Muscle layer of colon (tissue), 2 donors: ENCODE data around the gene PDK1.

Experiments
- H3K27ac ChIP-seq: one replicate; pipeline ENCODE4 v1.7.0; 2013; ENCODE audit warnings: low read depth, mild to moderate bottlenecking, low read length, moderate library complexity
- H3K27me3 ChIP-seq, 2 donors: one replicate each; pipeline ENCODE4 v1.7.0; 2013; ENCODE audit warnings: low read length in 2 of 2, mild to moderate bottlenecking in 2 of 2; ENCODE audit not compliant: insufficient read depth in 2 of 2, control insufficient read depth in 1 of 2
- H3K36me3 ChIP-seq: one replicate; pipeline ENCODE4 v1.7.0; 2013; ENCODE audit warnings: mild to moderate bottlenecking, low read length; ENCODE audit not compliant: insufficient read depth
- H3K4me1 ChIP-seq: one replicate; pipeline ENCODE4 v1.7.0; 2013; ENCODE audit warnings: mild to moderate bottlenecking, low read length; ENCODE audit not compliant: insufficient read depth
- H3K4me3 ChIP-seq, 2 donors: one replicate each; pipeline ENCODE4 v1.7.0; 2013; ENCODE audit warnings: low read length in 2 of 2, low read depth in 1 of 2, mild to moderate bottlenecking in 1 of 2, moderate library complexity in 1 of 2
- H3K9ac ChIP-seq: one replicate; pipeline ENCODE4 v1.7.0; 2013; ENCODE audit warnings: low read length
- H3K9me3 ChIP-seq: one replicate; pipeline ENCODE4 v1.7.0; 2013; ENCODE audit warnings: mild to moderate bottlenecking, low read length
- donor health status: abdominal sarcoma.
- donor health status: Adenocarcinoma of cecum.

PDK1 gene

DNA sequence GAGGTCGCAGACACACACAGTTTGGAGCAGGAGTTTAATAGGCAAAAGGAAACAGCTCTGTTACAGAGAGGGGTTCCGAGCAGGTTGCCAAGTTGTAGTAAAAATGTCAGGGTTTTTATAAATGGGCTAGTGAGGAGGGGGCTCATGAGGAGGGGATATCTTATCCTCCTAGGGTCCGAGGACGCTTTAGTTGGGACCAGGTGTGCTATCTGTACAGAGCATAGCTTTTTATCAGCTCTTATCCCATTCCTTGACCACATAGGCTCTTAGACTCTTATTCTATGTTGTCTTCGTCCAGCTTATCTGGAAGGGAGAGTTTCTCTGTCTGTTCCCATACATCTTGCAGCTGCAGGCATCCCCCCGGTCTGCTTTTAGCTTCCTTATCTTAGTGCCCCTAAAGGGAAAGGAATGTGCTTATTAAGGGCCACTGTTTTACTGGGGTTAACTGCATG lies 44.7 kb downstream of the PDK1 start:
- H3K27me3 ChIP-seq = no peaks in the 10 kb centered on the region

DNA sequence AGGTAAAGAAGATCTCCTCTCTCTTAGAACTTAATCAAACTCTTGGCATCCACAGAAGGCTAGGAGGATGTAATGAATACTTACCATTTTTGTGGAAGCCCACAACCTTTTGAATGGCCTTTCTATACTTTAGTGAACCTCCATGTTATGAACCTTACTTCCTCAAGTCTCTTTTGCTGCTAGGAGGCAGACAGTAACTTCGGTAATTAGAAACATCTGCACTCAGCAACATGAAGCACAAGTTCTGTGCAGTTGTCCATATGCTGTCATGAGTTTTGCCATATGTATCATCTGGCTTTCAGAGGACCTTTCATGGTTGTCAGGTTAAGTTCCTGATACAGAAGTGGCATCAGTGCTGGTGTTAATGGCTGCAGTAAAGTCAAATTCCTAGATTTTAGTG lies 50.4 kb downstream of the PDK1 start:
- H3K9me3 ChIP-seq = no peaks in the 10 kb centered on the region
- no peaks in the 10 kb centered on the region for H3K36me3 ChIP-seq
- H3K27ac ChIP-seq = no peak overlapping the region
- H3K9ac ChIP-seq = no peak overlapping the region
- no peaks in the 10 kb centered on the region for H3K4me1 ChIP-seq
- no peaks in the 10 kb centered on the region for H3K27me3 ChIP-seq
- H3K4me3 ChIP-seq = no peak overlapping the region

More for the DNA sequence above, 44.7 kb downstream of the PDK1 start:
- H3K27ac ChIP-seq = no peak overlapping the region
- peaks cover 19% of the 10 kb centered on the region for H3K36me3 ChIP-seq
- no peaks in the 10 kb centered on the region for H3K4me1 ChIP-seq
- H3K9ac ChIP-seq = no peak overlapping the region
- H3K4me3 ChIP-seq = no peak overlapping the region
- no peaks in the 10 kb centered on the region for H3K9me3 ChIP-seq

DNA sequence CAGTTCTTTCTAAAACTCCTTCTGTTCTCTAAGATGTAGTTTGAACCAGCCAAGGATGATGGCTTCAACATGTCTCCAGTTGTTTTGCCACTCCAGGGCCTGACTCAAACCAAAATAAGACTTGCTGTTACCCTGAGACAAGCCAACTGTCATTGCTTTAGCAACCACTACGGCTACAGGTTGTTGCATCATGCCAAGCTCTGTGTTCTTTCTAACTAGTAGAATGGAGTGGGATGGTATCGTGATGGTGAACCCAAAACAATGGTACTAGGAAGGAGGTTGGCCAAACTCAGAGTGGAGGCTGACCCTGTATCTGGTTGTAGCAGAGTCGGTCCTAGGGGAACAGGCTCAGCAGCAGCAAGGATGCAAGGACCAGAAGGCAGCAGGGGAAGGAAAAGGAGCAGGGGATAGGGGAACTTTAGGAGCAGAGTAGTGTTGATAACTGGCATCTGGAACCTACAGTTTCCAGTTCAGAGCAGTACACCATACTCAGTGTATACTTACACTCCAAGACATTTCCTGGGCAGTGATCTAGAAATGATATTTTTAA lies 51.6 kb downstream of the PDK1 start:
- no peaks in the 10 kb centered on the region for H3K36me3 ChIP-seq
- H3K27ac ChIP-seq = no peak overlapping the region
- no peaks in the 10 kb centered on the region for H3K4me1 ChIP-seq

DNA sequence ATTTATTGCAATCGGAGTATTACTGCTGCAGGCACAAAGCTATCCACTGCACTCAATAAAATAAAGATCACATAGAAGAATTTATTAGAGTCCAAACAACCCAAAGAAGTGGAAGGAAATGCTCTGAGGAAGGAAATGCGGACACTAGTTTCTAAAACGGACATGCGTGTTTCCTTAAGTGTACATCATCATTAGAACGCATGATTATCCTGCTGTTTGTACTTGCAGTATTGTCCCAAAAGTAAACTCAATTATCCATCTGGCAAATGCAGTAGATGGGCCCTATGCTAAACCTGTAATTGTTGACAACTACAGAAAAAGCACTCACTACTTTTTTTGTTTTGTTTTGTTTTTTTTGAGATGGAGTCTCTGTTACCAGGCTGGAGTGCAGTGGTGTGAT lies 53.6 kb downstream of the PDK1 start:
- H3K4me3 ChIP-seq = no peak overlapping the region
- no peak overlapping the region for H3K9ac ChIP-seq
- H3K9me3 ChIP-seq = no peaks in the 10 kb centered on the region
- H3K27ac ChIP-seq = no peak overlapping the region
- H3K27me3 ChIP-seq = no peaks in the 10 kb centered on the region
- no peaks in the 10 kb centered on the region for H3K36me3 ChIP-seq
- no peaks in the 10 kb centered on the region for H3K4me1 ChIP-seq

More for the DNA sequence above, 51.6 kb downstream of the PDK1 start:
- Histone ChIP-seq H3K9ac (no peak overlapping the region), H3K27me3 (no peaks in the 10 kb centered on the region), H3K4me3 (no peak overlapping the region), H3K9me3 (no peaks in the 10 kb centered on the region)

DNA sequence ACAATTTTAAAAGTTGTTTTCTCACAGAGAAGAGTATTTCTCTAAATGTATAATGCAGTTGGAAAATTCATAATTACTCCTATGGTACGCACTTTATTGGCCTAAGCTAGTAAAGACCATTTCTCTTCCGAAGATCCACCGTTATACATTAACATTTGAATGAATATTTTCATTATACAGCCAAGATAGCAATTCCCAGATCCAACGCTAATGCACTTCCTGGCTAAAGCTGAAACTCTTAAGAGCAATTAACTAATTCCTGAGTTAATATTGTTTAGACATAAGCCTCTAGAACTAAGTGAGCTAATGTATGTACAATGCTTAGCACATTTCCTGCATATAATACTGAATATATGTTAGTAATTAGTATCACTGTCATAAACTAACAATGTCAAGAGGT lies 56.2 kb downstream of the PDK1 start:
- H3K9me3 ChIP-seq = no peaks in the 10 kb centered on the region
- H3K4me3 ChIP-seq = no peak overlapping the region
- no peak overlapping the region for H3K27ac ChIP-seq
- H3K4me1 ChIP-seq = no peaks in the 10 kb centered on the region
- no peaks in the 10 kb centered on the region for H3K27me3 ChIP-seq
- H3K9ac ChIP-seq = no peak overlapping the region
- H3K36me3 ChIP-seq = no peaks in the 10 kb centered on the region

DNA sequence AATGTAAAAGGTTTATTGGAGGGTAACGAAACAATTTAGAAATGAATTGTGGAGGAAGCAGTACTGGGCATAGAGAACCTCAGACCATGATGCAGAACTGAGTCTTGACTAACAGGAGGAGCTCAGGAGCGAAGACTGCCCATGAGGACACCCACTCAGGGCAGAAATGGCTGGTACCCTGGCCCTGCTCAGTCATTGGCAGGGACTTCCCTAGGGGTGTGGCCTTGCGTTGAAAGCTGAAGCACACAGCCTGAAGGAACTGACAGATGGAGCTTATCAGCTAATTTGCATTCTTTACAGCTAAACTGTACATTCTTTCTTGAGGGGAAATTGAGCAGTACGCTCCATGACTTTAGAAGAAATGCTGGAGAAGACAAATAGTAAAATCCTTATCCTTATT lies 57.1 kb downstream of the PDK1 start:
- Histone ChIP-seq H3K9ac (no peak overlapping the region), H3K36me3 (no peaks in the 10 kb centered on the region), H3K27ac (no peak overlapping the region), H3K27me3 (no peaks in the 10 kb centered on the region), H3K9me3 (no peaks in the 10 kb centered on the region), H3K4me1 (no peaks in the 10 kb centered on the region), H3K4me3 (no peak overlapping the region)

DNA sequence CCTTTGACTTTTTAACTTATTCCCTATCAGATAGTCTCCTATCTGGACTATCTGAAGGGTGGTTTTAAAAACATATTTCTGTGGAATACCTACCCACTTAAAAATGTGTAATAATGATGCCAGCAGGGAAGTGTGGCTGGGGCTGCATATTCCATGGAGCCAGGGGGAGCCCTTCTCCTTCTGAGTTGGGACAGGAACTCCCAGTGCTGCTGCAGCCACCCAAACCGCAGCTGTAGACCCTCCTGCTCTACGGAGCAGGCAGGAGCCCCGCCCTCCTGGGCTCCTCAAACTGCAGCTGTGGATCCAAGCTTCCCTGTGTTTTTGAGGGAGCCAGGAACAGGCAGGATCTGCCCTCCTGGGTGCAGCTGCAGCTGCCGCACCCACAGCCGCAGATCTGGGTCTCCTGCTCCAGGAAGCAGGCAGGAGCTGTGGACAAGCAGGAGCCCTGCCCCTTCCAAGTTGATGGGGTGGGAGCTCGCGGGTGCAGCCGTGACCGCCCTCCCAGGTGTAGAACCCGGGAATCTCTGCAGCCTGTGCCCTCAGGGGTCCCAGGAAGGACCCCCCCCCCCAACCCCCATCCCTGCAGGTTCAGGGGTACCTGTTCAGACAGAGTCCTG lies 57.8 kb downstream of the PDK1 start:
- Histone ChIP-seq H3K36me3 (no peaks in the 10 kb centered on the region), H3K27ac (no peak overlapping the region), H3K27me3 (no peaks in the 10 kb centered on the region), H3K9me3 (no peaks in the 10 kb centered on the region), H3K4me3 (no peak overlapping the region), H3K4me1 (no peaks in the 10 kb centered on the region), H3K9ac (no peak overlapping the region)

DNA sequence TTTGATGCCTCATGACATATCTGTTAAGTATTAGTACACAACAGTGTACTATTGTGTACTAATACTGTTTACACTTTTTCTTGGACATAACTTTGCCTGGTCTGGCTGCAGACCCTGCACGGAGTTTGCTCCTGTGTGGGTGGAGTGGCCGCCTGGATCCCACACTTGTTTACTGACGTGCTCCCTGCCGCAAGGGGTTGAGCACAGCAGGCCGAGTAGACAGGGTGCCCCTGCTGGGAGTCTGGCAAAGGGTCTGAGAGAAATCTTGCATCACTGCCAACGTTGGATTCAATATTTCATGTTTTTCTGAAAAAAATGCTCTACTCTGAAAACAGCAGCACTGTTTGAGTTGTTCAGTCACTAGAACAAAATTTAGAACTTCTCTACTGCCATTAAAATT lies 59.0 kb downstream of the PDK1 start:
- no peaks in the 10 kb centered on the region for H3K36me3 ChIP-seq
- no peaks in the 10 kb centered on the region for H3K4me1 ChIP-seq
- H3K9me3 ChIP-seq = no peaks in the 10 kb centered on the region
- H3K27me3 ChIP-seq = no peaks in the 10 kb centered on the region
- no peak overlapping the region for H3K4me3 ChIP-seq
- no peak overlapping the region for H3K9ac ChIP-seq
- no peak overlapping the region for H3K27ac ChIP-seq

DNA sequence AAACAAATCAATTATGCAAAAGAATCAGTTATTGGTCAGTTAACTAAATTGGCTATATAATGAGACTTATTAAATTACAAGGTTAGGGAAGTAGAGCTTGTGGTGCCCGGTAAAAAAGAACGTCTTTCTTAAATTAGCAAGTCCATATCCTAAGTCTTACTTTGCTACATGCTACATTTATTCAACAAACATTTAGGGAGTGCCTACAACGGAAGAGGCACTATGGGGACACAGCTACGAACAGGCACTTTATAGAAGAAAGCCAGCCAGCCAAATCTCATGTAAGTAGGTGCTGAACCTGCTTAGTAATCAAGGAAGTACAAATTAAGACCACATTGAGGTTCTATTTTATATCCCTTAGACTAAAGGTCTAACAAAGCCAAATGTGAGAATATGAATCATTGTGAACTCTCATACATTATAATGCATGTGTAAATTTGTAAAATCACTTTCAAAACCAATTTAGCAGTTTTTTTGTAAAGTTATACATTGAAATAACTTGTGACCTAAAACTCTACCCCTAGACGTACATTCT lies 59.9 kb downstream of the PDK1 start:
- H3K4me3 ChIP-seq = no peak overlapping the region
- no peak overlapping the region for H3K9ac ChIP-seq
- no peak overlapping the region for H3K27ac ChIP-seq
- no peaks in the 10 kb centered on the region for H3K4me1 ChIP-seq
- no peaks in the 10 kb centered on the region for H3K36me3 ChIP-seq
- no peaks in the 10 kb centered on the region for H3K9me3 ChIP-seq
- H3K27me3 ChIP-seq = no peaks in the 10 kb centered on the region

DNA sequence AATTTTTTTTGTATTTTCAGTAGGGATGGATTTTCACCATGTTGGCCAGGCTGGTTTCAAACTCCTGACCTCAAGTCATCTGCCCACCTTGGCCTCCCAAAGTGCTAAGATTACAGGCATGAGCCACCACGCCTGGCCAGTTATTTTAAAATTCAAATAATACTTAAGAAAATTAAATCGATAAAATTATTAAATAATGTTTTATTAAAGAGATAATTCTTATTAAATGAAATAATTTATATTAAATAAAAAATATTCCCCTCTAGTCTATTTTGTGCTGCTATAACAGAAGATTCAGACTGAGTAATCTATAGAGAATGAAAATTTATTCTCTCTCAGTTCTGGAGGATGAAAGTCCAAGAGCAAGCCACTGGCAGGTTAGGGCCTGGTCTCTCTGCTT lies 61.2 kb downstream of the PDK1 start:
- H3K4me3 ChIP-seq = no peak overlapping the region
- H3K27ac ChIP-seq = no peak overlapping the region
- H3K9me3 ChIP-seq = no peaks in the 10 kb centered on the region
- no peaks in the 10 kb centered on the region for H3K27me3 ChIP-seq
- no peaks in the 10 kb centered on the region for H3K36me3 ChIP-seq
- no peaks in the 10 kb centered on the region for H3K4me1 ChIP-seq
- no peak overlapping the region for H3K9ac ChIP-seq

DNA sequence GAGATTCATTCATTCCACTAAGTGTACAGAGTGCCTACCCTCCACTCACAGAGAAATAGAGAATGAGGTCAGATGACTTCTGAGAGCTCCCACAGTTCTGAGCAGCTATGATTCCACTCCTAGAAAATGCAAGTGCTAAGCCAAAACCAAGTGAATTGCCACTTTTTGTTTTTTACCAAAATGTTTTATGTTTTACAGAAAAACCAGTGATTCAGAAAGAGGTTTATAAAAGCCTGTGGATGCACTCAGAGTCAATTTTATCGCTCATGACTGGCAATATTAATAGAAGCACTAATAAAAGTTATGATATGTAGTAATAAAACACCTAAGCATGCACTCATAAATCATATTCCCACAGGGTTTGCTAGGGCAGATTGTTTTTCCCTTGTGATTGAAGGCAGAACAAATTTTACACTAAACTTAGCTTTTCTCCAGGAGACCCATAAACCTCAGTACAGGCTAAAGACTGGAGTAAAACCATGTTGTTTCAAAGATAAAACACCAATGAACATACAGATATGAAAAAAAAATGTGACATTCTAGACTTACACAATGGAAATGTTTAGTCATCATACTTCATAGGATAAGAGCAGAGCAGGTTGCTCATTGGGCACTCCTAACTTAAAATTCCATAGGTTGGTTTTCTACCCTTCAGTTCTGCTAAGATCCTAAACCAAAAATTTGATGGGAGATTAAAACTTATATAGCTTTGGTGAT lies 67.5 kb downstream of the PDK1 start:
- Histone ChIP-seq H3K9me3 (no peaks in the 10 kb centered on the region), H3K4me3 (no peak overlapping the region), H3K9ac (no peak overlapping the region), H3K36me3 (no peaks in the 10 kb centered on the region), H3K27me3 (no peaks in the 10 kb centered on the region), H3K27ac (no peak overlapping the region), H3K4me1 (peaks cover 9% of the 10 kb centered on the region)
